GM12801 (cell line): ENCODE results near the gene ZSCAN22.

Experiments
- TF ChIP-seq, protein P1 (sequence below): IDR thresholded peaks from one replicate; pipeline ENCODE4 v1.5.1; 2011; ENCODE audit warnings: control low read depth; ENCODE audit not compliant: insufficient read length; ENCODE audit errors: extremely low read depth

The ZSCAN22 gene

DNA sequence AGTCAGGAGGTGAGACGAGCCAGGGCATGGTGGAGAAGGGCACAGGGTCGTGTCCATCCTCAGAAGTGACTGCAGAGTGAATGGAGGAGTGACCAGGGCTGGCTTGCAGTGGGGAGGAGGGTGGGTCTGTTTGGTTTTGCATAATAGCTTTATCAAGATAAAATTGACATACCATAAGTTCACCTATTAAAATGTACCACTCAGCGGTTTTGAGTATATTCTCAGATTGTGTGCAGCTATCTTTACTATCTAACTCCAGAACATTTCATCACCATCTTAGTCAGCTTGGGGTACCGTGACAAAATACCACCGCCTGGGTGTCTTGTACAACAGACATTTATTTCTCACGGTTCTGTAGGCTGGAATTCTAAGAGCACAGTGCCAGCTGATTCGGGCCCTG lies 34.9 kb upstream of the ZSCAN22 start:
- TF ChIP-seq, protein P1, sequence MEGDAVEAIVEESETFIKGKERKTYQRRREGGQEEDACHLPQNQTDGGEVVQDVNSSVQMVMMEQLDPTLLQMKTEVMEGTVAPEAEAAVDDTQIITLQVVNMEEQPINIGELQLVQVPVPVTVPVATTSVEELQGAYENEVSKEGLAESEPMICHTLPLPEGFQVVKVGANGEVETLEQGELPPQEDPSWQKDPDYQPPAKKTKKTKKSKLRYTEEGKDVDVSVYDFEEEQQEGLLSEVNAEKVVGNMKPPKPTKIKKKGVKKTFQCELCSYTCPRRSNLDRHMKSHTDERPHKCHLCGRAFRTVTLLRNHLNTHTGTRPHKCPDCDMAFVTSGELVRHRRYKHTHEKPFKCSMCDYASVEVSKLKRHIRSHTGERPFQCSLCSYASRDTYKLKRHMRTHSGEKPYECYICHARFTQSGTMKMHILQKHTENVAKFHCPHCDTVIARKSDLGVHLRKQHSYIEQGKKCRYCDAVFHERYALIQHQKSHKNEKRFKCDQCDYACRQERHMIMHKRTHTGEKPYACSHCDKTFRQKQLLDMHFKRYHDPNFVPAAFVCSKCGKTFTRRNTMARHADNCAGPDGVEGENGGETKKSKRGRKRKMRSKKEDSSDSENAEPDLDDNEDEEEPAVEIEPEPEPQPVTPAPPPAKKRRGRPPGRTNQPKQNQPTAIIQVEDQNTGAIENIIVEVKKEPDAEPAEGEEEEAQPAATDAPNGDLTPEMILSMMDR = no peak

GRCh38 chr19:58294743-58295374 lies 31.9 kb upstream of the ZSCAN22 start:
- TF ChIP-seq, protein P1 = no peak

DNA sequence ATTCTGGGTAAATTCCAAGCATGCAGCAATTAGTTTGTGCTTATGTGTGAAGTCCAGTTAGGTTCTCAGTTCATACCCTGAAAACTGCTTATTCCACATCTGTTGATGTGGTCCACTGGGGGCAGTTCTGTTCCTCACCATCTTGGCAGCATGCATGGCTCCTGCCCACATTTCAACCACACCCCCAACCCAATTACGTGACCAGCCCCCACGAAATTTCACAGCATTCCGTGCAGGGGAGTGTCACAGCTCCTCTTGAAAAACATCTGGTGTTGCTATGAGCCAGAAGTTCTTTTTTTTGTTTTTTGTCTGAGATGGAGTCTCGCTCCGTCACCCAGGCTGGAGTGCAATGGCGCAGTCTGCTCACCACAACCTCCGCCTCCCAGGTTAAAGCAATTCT lies 30.7 kb upstream of the ZSCAN22 start:
- TF ChIP-seq, protein P1 = no peak

- TF ChIP-seq, protein P1 = no peak
Observed at GRCh38 chr19:58300620-58301019, 26.2 kb upstream of the ZSCAN22 start.

DNA sequence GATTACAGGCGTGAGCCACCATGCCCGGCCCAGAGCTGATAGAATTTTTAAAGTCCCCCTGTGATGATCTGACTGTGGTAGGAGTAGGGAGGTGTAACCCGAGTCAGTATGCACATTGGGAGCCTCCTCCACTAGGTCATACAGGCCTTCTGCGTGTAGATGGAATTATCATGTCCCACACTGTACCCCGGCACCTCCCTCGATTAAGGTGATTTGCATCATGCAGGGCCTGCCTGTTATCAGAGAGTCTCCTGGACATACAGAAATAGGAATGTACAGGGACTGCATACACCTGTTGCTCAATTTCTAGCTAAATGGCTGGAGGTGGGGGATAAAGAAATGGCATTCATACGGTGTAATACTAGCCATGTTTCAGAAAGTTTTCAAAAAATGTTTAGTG lies 22.5 kb upstream of the ZSCAN22 start:
- TF ChIP-seq, protein P1 = no peak

DNA sequence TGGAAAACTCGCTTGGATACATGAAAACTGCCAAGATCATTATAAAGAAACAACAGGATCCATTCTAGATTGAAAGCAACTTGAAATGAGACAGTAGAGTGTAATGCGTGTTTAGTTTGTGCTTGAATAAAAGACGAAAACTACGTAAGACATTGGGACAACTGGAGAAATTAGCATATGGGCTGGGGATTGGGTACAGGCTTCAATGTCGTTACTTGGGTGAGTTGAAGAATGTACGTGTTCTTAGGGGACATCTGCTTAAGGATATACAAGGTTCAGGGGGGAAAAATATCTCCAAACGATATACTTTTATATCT lies 22.1 kb upstream of the ZSCAN22 start:
- TF ChIP-seq, protein P1 = no peak

GRCh38 chr19:58305065-58305931 lies 21.5 kb upstream of the ZSCAN22 start, which contains the start of gene ERVK3-1:
Gene ERVK3-1 (plus strand): TSS chr19:58305377. CDS start chr19:58312169, 6,792 bp downstream.
- TF ChIP-seq, protein P1 = no peak
